Trophoblast cell (in vitro differentiated cells and primary cell): Measurements from ENCODE around the gene CTCF.

Experiments used
- DNase-seq, 2 donors: peaks; one replicate each; pipeline ENCODE4 v3.0.0-alpha.2; 2016
- H2AFZ ChIP-seq: 2 replicates; pipeline ENCODE4 v1.6.1; 2013; ENCODE audit warnings: low read length, moderate library complexity, mild to moderate bottlenecking; ENCODE audit not compliant: insufficient read depth, poor library complexity
- H2AK5ac ChIP-seq: 2 replicates; pipeline ENCODE4 v1.6.1; 2013; ENCODE audit warnings: mild to moderate bottlenecking, low read length
- H2BK120ac ChIP-seq: 2 replicates; pipeline ENCODE4 v1.6.1; 2013; ENCODE audit warnings: low read length, mild to moderate bottlenecking, moderate library complexity; ENCODE audit not compliant: insufficient read depth, poor library complexity
- H2BK12ac ChIP-seq: 2 replicates; pipeline ENCODE4 v1.6.1; 2013; ENCODE audit warnings: mild to moderate bottlenecking, low read length, moderate library complexity
- H2BK5ac ChIP-seq: 2 replicates; pipeline ENCODE4 v1.6.1; 2013; ENCODE audit warnings: low read length, low read depth, moderate library complexity, mild to moderate bottlenecking; ENCODE audit not compliant: poor library complexity
- H3K14ac ChIP-seq: 2 replicates; pipeline ENCODE4 v1.6.1; 2013; ENCODE audit warnings: mild to moderate bottlenecking, low read length
- H3K18ac ChIP-seq: 2 replicates; pipeline ENCODE4 v1.6.1; 2013; ENCODE audit warnings: mild to moderate bottlenecking, low read length
- H3K23ac ChIP-seq: 2 replicates; pipeline ENCODE4 v1.6.1; 2013; ENCODE audit warnings: low read length
- H3K27ac ChIP-seq: 2 replicates; pipeline ENCODE4 v1.5.1; 2013; ENCODE audit warnings: low read depth, mild to moderate bottlenecking, inconsistent platforms, low read length, moderate library complexity
- H3K27me3 ChIP-seq: 2 replicates; pipeline ENCODE4 v1.6.1; 2013; ENCODE audit warnings: inconsistent platforms, mild to moderate bottlenecking, low read length, moderate library complexity; ENCODE audit not compliant: insufficient read depth
- H3K36me3 ChIP-seq, 2 experiments: 1 replicate in 1 of 2; 2 replicates in 1 of 2; pipeline ENCODE4 v1.6.1; 2013; ENCODE audit warnings: low read length in 2 of 2, mild to moderate bottlenecking in 2 of 2, moderate library complexity in 1 of 2; ENCODE audit not compliant: insufficient read depth in 2 of 2, control insufficient read depth in 1 of 2
- H3K4ac ChIP-seq: 2 replicates; pipeline ENCODE4 v1.6.1; 2013; ENCODE audit warnings: low read depth, mild to moderate bottlenecking, low read length, moderate library complexity
- H3K4me1 ChIP-seq, 2 experiments: 1 replicate in 1 of 2; 2 replicates in 1 of 2; pipeline ENCODE4 v1.6.1; 2013; ENCODE audit warnings: low read length in 2 of 2, mild to moderate bottlenecking in 2 of 2, moderate library complexity in 1 of 2; ENCODE audit not compliant: insufficient read depth in 2 of 2, control insufficient read depth in 1 of 2
- H3K4me2 ChIP-seq: 2 replicates; pipeline ENCODE4 v1.6.1; 2013; ENCODE audit warnings: inconsistent platforms, mild to moderate bottlenecking, low read length, moderate library complexity
- H3K4me3 ChIP-seq: 2 replicates; pipeline ENCODE4 v1.5.1; 2013; ENCODE audit warnings: mild to moderate bottlenecking, low read depth, low read length, inconsistent platforms
- H3K79me1 ChIP-seq: one replicate; pipeline ENCODE4 v1.6.1; 2013; ENCODE audit warnings: low read length
- H3K79me2 ChIP-seq: 2 replicates; pipeline ENCODE4 v1.6.1; 2013; ENCODE audit warnings: low read length, mild to moderate bottlenecking; ENCODE audit not compliant: control insufficient read depth, insufficient read depth, poor library complexity
- H3K9ac ChIP-seq: 2 replicates; pipeline ENCODE4 v1.6.1; 2013; ENCODE audit warnings: mild to moderate bottlenecking, low read length
- H3K9me3 ChIP-seq: 2 replicates; pipeline ENCODE4 v1.6.1; 2013; ENCODE audit warnings: low read depth, mild to moderate bottlenecking, control low read depth, inconsistent platforms, low read length; ENCODE audit not compliant: insufficient read depth
- H4K12ac ChIP-seq: 2 replicates; pipeline ENCODE4 v1.6.1; 2013; ENCODE audit warnings: low read depth, mild to moderate bottlenecking, low read length, moderate library complexity
- H4K8ac ChIP-seq: 2 replicates; pipeline ENCODE4 v1.6.1; 2013; ENCODE audit warnings: low read depth, mild to moderate bottlenecking, low read length, moderate library complexity
- H4K91ac ChIP-seq: one replicate; pipeline ENCODE4 v1.6.1; 2013; ENCODE audit warnings: low read depth, mild to moderate bottlenecking, low read length, moderate library complexity
- WGBS: extraction: QIAGEN DNeasy Blood & Tissue Kit; methylation state at CpG from one replicate; pipeline ENCODE4 v1.1.7; 2013; ENCODE audit warnings: missing lambda C conversion rate; ENCODE audit not compliant: insufficient read length, insufficient coverage; ENCODE audit errors: extremely low coverage; 5-methylcytosine and 5-hydroxymethylcytosine counted together

CTCF gene

GRCh38 chr16:67659675-67660563 is 97.6 kb downstream of the CTCF start, which contains the start of gene ACD:
TSS of gene ACD (minus strand) at chr16:67660260. CDS start at chr16:67660220, 40 bp downstream.
- H3K14ac ChIP-seq = peak within 1 kb of the TSS; percentile 55
- H3K27ac ChIP-seq = peak within 1 kb of the TSS; percentile 25
- H2AFZ ChIP-seq = peak within 1 kb of the TSS; percentile 80
- peak within 1 kb of the TSS; percentile 47 for H2BK120ac ChIP-seq
- H3K4me2 ChIP-seq = peak within 1 kb of the TSS; percentile 81
- H2BK12ac ChIP-seq = no peak within 1 kb of the TSS
- H3K9me3 ChIP-seq = no peaks in the 10 kb centered on the region
- H4K91ac ChIP-seq = peak within 1 kb of the TSS; percentile 68
- peaks cover 13 to 21% of the 10 kb centered on the region in 2 experiments for H3K36me3 ChIP-seq
- peak within 1 kb of the TSS; percentile 59 for H4K12ac ChIP-seq
- H3K4me3 ChIP-seq = peak within 1 kb of the TSS; percentile 85
- peaks cover 3% of the 10 kb centered on the region for H3K79me2 ChIP-seq
- H3K4ac ChIP-seq = no peak within 1 kb of the TSS
- peak within 1 kb of the TSS; percentile 71 for H3K18ac ChIP-seq
- WGBS = no CpG with 5 or more reads among the region's 83 CpGs
- peak; percentile 97 to 100 for DNase-seq
- H2AK5ac ChIP-seq = no peak within 1 kb of the TSS
- peak within 1 kb of the TSS; percentile 88 for H4K8ac ChIP-seq
- no peaks in the 10 kb centered on the region for H3K27me3 ChIP-seq
- no peak within 1 kb of the TSS for H3K23ac ChIP-seq
- peaks cover 7% of the 10 kb centered on the region for H3K79me1 ChIP-seq
- peaks cover 5 to 10% of the 10 kb centered on the region in 2 experiments for H3K4me1 ChIP-seq
- H2BK5ac ChIP-seq = peak within 1 kb of the TSS; percentile 10
- H3K9ac ChIP-seq = peak within 1 kb of the TSS; percentile 44

- Histone ChIP-seq H3K14ac (peak within 1 kb of the TSS; percentile 55), H4K12ac (peak within 1 kb of the TSS; percentile 59), H2AK5ac (no peak within 1 kb of the TSS), H3K27me3 (no peaks in the 10 kb centered on the region), H3K4me2 (peak within 1 kb of the TSS; percentile 81), H3K27ac (peak within 1 kb of the TSS; percentile 25), H3K23ac (no peak within 1 kb of the TSS), H3K4me3 (peak within 1 kb of the TSS; percentile 85), H3K9me3 (no peaks in the 10 kb centered on the region), H4K91ac (peak within 1 kb of the TSS; percentile 68), H4K8ac (peak within 1 kb of the TSS; percentile 88), H3K36me3 (peaks cover 13 to 21% of the 10 kb centered on the region in 2 experiments), H3K4ac (no peak within 1 kb of the TSS), H2BK12ac (no peak within 1 kb of the TSS), H3K18ac (peak within 1 kb of the TSS; percentile 71), H2BK5ac (peak within 1 kb of the TSS; percentile 10), H3K4me1 (peaks cover 5 to 10% of the 10 kb centered on the region in 2 experiments), H2AFZ (peak within 1 kb of the TSS; percentile 80), H2BK120ac (peak within 1 kb of the TSS; percentile 47), H3K79me2 (peaks cover 3% of the 10 kb centered on the region), H3K9ac (peak within 1 kb of the TSS; percentile 16), H3K79me1 (peaks cover 7% of the 10 kb centered on the region)
- DNase-seq = peak; percentile 87 to 98
- no CpG with 5 or more reads among the region's 48 CpGs for WGBS
These were observed 98.3 kb downstream of the CTCF start, which contains the start of gene PARD6A for GRCh38 chr16:67660564-67661028. TSS of gene PARD6A (plus strand) at chr16:67660960. CDS start at chr16:67661039, 79 bp downstream.

DNA sequence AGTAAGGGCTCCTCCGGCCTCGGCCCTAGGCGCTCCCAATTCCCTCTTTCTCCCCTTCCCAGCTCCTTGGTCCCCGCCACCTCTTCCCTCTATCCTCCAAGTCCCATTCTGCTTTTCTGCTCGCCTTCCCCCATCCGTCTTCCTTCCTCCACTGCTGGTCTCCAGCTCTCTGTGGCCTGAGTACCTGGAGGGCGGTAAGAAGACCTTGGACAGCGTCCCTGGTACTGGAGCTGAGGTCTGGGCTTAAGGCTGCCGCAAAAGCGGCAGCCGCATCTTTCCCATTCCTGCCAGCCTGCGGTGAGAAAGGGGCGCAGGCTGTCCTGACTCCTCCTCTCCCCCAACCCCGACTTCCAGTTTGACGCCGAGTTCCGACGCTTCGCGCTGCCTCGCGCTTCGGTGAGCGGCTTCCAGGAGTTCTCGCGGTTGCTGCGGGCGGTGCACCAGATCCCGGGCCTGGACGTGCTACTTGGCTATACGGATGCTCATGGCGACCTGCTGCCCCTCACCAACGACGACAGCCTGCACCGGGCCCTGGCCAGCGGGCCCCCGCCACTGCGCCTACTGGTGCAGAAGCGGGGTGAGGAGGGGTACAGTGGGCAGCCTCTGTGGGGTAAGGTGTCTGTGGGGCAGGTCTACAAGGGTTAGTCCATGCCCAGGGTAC is 98.9 kb downstream of the CTCF start:
- no peak overlapping the region for H4K91ac ChIP-seq
- no peak overlapping the region for H4K8ac ChIP-seq
- no peak overlapping the region for H2AK5ac ChIP-seq
- H3K4me3 ChIP-seq = peak overlapping the region; percentile 5
- H2BK12ac ChIP-seq = no peak overlapping the region
- H3K9ac ChIP-seq = no peak overlapping the region
- H3K4me1 ChIP-seq = peaks cover 8 to 12% of the 10 kb centered on the region in 2 experiments
- H3K4me2 ChIP-seq = peak overlapping the region; percentile 81
- no peaks in the 10 kb centered on the region for H3K9me3 ChIP-seq
- no peak overlapping the region for H3K18ac ChIP-seq
- H3K4ac ChIP-seq = no peak overlapping the region
- peaks cover 8% of the 10 kb centered on the region for H3K79me1 ChIP-seq
- peaks cover 3% of the 10 kb centered on the region for H3K79me2 ChIP-seq
- DNase-seq = peak; percentile 63 to 72
- no peaks in the 10 kb centered on the region for H3K27me3 ChIP-seq
- no peak overlapping the region for H3K27ac ChIP-seq
- H2AFZ ChIP-seq = peak overlapping the region; percentile 24
- peaks cover 13 to 21% of the 10 kb centered on the region in 2 experiments for H3K36me3 ChIP-seq
- no peak overlapping the region for H3K23ac ChIP-seq
- no peak overlapping the region for H2BK120ac ChIP-seq
- WGBS = no CpG with 5 or more reads among the region's 39 CpGs
- no peak overlapping the region for H3K14ac ChIP-seq
- no peak overlapping the region for H4K12ac ChIP-seq
- no peak overlapping the region for H2BK5ac ChIP-seq

DNA sequence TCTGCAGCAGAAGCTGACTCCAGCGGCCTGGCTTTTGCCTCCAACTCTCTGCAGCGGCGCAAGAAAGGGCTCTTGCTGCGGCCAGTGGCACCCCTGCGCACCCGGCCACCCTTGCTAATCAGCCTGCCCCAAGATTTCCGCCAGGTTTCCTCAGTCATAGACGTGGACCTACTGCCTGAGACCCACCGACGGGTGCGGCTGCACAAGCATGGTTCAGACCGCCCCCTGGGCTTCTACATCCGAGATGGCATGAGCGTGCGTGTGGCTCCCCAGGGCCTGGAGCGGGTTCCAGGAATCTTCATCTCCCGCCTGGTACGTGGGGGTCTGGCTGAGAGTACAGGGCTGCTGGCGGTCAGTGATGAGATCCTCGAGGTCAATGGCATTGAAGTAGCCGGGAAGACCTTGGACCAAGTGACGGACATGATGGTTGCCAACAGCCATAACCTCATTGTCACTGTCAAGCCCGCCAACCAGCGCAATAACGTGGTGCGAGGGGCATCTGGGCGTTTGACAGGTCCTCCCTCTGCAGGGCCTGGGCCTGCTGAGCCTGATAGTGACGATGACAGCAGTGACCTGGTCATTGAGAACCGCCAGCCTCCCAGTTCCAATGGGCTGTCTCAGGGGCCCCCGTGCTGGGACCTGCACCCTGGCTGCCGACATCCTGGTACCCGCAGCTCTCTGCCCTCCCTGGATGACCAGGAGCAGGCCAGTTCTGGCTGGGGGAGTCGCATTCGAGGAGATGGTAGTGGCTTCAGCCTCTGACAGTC is 99.7 kb downstream of the CTCF start:
- H2BK12ac ChIP-seq = no peak overlapping the region
- no peak overlapping the region for H3K4ac ChIP-seq
- H3K4me2 ChIP-seq = no peak overlapping the region
- H3K14ac ChIP-seq = no peak overlapping the region
- no peak overlapping the region for H2BK5ac ChIP-seq
- peaks cover 13 to 18% of the 10 kb centered on the region in 2 experiments for H3K36me3 ChIP-seq
- no peak overlapping the region for H3K9ac ChIP-seq
- no peak overlapping the region for H4K12ac ChIP-seq
- H4K8ac ChIP-seq = no peak overlapping the region
- H2BK120ac ChIP-seq = no peak overlapping the region
- peaks cover 11 to 16% of the 10 kb centered on the region in 2 experiments for H3K4me1 ChIP-seq
- no CpG with 5 or more reads among the region's 34 CpGs for WGBS
- peaks cover 12% of the 10 kb centered on the region for H3K79me1 ChIP-seq
- H2AFZ ChIP-seq = no peak overlapping the region
- H2AK5ac ChIP-seq = no peak overlapping the region
- no peak overlapping the region for H3K18ac ChIP-seq
- peaks cover 6% of the 10 kb centered on the region for H3K79me2 ChIP-seq
- H3K23ac ChIP-seq = no peak overlapping the region
- H3K4me3 ChIP-seq = no peak overlapping the region
- no peak for DNase-seq
- H3K27me3 ChIP-seq = no peaks in the 10 kb centered on the region
- no peak overlapping the region for H4K91ac ChIP-seq
- H3K27ac ChIP-seq = no peak overlapping the region
- no peaks in the 10 kb centered on the region for H3K9me3 ChIP-seq
